AG20443 (cell line): Measurements from ENCODE around the gene STK32B.
A peak's percentile ranks its signal among the peaks of the same experiment; 100 is the strongest.

ENCODE experiments used
- DNase-seq: peaks from one replicate; pipeline ENCODE4 v3.0.0; 2012; ENCODE audit warnings: low spot score, mixed read lengths

STK32B gene

DNA sequence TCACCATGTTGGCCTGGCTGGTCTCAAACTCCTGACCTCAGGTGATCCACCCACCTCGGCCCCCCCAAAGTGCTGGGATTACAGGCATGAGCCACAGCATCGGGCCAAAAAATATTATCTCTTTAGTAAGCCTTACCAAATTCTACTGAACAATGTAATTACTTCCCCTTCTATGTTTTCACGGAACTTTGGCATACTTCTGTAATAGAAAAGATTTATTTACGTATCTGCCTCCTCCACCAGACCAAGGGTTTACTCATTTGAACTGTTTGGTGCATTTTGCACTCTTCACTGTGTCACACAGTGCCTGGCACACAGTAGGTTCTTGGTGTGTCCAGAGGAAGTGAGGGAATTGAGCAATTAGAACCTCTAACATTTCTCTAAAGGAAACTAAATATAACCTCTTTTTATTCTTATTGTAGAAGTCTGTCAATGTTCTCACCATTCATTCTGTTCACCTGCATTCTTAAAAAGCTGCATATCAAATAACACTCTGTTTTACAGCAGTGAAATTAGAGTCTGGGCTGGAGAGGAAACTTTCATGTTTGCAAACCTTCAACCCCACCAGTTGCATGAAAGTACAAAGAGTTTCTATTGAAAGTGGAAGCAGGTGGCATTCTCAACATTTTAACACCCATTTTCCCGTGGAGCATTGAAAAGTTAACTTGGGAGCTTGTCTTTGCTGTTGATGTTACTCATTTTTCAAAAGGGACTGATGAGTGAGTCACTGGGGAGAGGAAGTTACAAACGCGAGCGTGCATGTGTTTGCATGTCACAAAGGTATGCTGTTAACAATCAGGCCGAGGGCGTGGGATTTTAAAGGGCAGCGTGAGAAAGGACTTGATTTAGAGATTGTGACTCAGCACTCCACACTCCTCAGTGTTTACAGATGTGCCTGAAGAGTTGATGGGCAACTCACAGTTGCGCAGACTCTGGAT is 314.1 kb downstream of the STK32B start:
- peak; percentile 78 for DNase-seq

- DNase-seq: no peak
Measured at GRCh38 chr4:5366009-5366386, 314.7 kb downstream of the STK32B start.

- DNase-seq: peak; percentile 65
Measured at GRCh38 chr4:5366421-5366820, 315.1 kb downstream of the STK32B start.

DNA sequence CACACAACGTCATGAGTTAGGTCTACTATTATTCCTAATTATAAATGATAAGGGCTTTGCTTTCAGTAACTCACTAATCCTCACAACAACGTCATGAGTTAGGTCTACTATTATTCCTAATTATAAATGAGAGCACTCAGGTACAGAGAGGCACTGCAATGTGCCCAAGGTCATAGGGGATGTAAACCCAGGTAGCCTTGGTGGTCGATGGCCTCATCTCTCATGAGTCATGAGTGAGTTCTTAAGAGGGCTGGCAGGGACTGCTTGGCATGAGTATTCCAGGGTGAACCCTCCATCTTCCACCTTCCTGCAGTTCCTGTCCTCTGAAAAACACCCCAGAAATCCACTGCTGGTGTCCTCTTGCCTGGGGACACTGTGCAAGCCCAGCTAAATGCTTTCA is 317.1 kb downstream of the STK32B start:
- DNase-seq: no peak

DNA sequence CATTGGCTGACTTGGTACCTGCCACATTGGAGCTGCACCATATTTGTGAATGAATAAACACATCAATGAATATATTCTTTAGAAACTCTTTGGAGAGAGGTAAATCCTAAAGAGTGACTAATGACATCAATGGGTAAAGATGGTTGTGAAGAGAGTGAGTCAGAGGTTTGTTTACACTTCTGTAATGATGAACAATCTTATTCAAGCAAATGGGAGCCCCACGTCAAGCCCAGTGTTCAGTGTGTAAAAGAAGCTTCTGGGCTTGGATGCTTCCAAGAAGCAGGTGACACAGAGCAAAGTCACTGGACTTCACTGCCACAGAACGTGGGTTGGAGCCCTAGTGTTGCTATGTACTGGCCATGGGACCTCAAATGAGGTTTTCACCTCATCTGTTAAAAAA is 319.0 kb downstream of the STK32B start:
- no peak for DNase-seq

DNA sequence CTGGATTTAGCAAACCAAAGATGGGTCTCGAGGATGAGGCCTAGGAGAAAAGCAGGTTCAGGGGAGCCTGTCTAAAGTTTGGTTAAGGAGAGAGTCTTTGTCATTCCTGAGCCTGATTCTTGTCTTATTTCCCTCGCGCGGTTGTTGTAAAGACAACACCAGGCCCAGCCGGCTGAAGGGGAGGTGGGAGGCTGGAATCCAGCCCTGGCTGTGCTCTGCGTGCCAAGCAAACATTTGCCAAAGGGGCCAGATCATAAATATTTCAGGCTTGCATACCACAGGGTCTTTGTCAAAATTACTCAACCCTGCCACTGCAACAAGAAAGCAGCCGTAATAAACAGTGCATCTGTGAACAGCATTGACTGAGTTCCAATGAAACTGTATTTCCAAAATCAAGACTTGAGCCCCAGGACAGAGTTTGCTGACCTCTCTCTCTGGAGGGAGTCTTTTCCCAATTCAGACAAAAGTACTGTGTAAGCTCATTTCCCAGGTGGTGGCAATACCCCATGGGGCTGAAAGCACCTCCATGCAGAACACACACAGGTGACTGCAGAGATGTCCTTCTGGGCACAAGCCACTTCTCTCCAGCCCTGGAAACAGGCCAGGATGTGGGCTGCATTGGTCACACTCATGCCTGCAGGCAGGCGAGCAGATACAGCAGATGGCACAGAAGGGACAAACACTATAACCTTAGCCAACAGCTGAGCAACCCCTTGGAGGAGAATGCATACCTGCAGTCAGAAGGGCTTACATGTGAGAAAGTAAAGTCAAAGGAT is 320.3 kb downstream of the STK32B start:
- DNase-seq: peak; percentile 63

DNA sequence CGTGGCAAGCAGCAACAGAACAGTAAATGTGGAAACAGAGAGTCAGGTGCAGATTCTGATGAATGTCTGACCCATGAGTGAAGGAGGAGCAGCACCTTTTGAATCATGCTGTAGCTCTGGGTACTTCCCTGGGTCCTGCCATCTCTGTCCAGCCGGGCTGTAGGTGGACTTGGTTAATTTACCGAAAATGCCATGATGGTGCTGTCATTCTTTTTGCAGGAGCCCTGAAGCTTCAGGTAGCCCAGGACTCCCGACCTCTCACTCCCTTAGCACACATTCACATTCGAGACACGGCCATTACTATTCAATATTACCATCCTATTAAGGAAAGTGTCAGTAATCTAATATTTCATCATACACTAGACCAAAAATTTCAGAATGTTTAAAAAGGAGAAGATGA is 320.9 kb downstream of the STK32B start:
- DNase-seq: no peak

DNA sequence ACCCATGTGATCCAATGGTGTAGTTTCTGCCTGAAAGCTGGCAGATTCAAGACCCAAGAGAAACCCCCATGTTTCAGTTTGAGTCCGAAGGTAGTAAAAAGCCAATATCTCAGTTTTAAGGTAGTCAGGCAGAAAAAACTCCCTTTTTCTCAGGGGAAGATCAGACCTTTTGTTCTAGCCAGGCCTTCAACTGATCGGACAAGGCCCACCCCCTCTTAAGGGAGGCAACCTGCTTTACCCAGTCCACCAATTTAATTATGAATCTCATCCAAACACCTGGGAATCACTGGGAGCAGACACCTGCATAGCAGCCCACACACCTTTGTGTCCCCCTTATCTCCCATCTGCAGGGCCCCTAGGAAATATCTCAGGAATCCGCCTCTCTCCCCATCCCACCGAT is 322.0 kb downstream of the STK32B start:
- no peak for DNase-seq

GRCh38 chr4:5374592-5374991 is 323.3 kb downstream of the STK32B start:
- DNase-seq: no peak

DNA sequence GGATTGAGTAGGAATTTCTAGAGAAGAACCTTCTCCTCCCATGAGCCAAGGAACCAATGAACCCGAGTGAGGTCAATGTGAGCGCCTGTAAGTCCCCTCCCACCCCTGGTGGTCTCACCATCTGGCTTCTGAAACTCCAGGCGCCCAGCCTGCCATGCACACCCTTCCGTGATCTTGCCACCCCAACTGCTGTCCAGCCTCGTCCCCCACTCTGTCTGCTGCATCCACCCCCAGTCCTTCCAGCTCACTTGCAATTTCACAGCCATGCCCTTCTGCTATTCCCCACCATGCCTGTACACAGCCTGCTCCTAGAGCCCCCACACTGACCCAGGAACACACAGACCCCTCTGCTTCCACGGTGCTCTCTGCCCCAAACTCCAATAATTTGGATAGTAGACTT is 323.7 kb downstream of the STK32B start:
- DNase-seq: no peak

DNA sequence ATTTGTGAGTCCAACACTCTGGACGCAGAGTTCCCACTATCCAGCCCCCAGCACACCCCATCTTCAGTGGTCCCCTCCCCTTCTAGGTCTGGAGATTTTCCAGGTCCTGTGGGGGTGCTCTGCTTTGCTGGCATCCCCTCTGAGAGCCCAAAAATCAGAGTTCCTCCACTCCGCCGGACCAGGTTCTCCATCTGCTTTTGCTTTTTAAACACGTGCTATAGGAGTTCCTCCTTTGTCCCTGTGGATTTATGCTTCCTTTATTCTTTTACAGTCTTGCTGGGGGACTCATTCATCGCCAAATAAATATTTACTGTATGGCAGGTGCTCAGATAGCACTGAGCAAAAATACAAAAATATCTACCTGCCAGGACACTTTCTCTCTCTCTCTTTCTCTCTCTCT is 324.7 kb downstream of the STK32B start:
- no peak for DNase-seq

DNA sequence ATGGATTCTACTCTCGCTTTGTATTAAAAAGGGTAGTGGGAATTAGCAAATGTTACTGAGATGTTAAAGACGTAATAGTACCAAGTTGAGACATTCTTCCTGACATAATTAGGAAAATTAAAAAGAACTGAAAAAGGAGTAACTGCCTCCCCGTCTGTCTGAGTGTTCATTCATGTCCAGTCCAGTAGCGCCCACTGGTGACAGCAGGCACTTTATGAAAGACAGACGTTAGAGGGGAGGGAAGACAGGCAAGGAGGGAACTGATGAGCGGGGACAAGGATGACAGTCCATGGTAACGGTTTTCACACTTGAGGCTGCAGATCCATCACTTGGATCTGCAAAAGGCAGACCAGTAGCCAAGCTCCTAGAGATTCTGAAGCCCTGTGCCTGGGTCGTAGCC is 326.7 kb downstream of the STK32B start:
- peak; percentile 57 for DNase-seq

DNA sequence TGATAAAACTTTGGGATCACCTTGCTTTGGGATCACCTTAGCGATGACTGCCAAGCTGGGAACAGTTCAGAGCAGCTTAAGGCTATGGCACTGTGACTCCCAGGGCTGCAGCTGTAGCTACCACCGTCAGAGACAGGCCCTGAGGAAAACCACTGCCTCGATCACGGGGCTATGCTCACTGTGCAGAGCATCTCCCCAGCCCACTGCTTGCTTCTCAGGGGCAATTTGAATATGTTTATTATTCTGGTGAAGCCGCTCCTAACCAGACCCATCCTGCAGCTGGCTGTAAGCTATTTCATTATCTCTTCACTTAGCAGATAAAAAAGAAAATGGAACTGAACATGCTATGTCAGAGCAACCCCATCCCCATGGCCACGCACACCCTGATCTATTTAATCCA is 328.6 kb downstream of the STK32B start:
- no peak for DNase-seq

DNA sequence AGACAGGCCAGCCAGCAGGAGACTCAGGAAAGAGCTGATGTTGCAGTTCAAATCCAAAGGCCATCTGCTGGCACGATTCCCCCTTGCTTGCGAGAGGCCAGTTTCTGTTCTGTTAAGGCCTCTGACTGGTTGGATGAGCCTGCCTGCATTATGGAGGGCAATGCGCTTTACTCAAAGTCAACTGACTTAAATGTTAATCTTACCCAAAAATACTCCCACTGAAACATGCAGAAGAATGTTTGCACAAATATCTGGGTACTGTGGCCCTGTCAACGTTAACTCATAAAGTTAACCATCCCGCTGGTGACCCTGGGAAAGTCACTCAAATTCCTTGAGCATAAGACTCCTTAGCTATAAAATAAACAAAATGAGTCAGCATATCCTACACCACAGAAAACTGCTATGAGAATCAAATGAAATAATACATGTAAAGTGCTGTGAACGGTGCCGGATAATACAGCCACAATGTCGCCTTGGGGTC is 330.7 kb downstream of the STK32B start:
- no peak for DNase-seq

GRCh38 chr4:5383191-5383980 is 332.1 kb downstream of the STK32B start:
- no peak for DNase-seq

DNA sequence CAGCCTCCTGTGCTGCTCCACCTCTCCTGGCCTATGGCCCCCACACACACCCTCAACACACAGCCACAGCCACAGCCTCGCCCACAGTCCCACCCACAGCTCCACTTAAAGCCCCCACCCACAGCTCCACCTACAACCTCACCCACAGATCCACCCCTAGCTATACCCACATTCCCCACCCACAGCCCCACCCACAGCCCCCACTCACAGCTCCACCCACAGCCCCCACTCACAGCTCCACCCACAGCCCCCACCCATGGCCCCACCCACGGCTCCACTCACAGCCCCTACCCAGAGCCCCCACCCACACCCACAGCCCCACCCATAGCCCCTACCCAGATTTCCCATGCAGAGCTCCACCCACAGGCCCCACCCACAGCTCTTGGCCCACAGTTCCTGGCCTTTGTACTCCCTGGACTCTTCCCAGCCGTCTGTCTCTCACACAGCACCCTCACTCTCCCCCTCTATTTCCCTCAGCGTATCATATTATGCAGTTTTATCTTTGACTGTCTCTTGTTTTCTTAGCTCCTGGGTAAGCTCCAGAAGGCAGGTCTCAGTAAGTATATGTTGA is 334.5 kb downstream of the STK32B start:
- no peak for DNase-seq

- DNase-seq: no peak
Measured at GRCh38 chr4:5386921-5387320, 335.6 kb downstream of the STK32B start.

GRCh38 chr4:5387457-5387856 is 336.2 kb downstream of the STK32B start:
- DNase-seq: no peak

DNA sequence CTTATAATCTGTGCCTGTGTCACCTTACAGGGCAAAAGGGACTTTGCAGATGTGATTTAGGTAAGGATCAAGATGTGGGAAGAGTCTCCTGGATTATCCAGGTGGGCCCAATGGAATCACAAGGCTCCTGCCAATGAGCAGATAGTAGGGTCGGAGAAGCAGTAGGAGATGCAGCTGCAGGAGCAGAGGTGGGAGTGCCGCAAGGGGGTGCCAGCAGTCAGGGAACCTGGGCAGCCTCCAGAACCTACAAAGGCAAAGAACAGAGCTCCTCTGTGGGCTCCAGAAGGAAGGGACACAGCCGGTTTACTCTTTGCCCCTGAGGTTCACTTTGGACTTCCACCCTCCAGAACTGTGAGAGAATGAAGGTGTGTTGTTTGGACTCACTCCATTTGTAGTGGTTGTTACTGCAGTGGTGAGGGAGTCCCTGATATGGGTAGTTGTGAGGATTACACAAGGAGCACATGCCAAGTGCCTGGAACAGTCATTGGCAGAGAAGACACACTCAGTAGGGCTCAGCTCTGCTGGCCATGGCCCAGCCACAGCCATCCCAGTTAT is 338.6 kb downstream of the STK32B start:
- DNase-seq: no peak

- DNase-seq: no peak
Measured at GRCh38 chr4:5391492-5391891, 340.2 kb downstream of the STK32B start.

GRCh38 chr4:5393911-5394513 is 342.7 kb downstream of the STK32B start:
- no peak for DNase-seq
